CD14-positive monocyte (primary cell): ENCODE data around the gene TMEM243. TPM values are rescaled to one million over a fixed set of nuclear protein-coding genes. Genes with fewer than 3 reads are reported as not detected.

Experiments
- DNase-seq, 3 donors: peaks; one replicate each; pipeline ENCODE4 v3.0.0-alpha.2; 2011 to 2022
- H2AFZ ChIP-seq: 2 replicates; pipeline ENCODE4 v1.6.0; 2012; ENCODE audit warnings: mild to moderate bottlenecking, low read depth, low read length, inconsistent platforms; ENCODE audit not compliant: insufficient read depth, poor library complexity, severe bottlenecking
- H3K27ac ChIP-seq, 2 donors: 1 replicate in 1 of 2; 2 replicates in 1 of 2; pipeline ENCODE4 v1.5.1; 2012 to 2013; ENCODE audit warnings: low read length in 2 of 2, control low read depth in 1 of 2, inconsistent platforms in 1 of 2, low read depth in 1 of 2, mild to moderate bottlenecking in 1 of 2
- H3K27me3 ChIP-seq, 2 donors: one replicate each; pipeline versions ENCODE4 v1.6.0 to v1.6.1; 2011 to 2013; ENCODE audit warnings: low read length in 2 of 2; ENCODE audit not compliant: control insufficient read depth in 2 of 2, insufficient read depth in 2 of 2
- H3K36me3 ChIP-seq, 2 donors: replicated peaks in 1 of 2; 1 replicate in 1 of 2; 2 replicates in 1 of 2; pipeline versions ENCODE4 v1.5.1 to v1.6.1; 2012 to 2013; ENCODE audit warnings: low read length in 2 of 2, control low read depth in 1 of 2, inconsistent platforms in 1 of 2, mild to moderate bottlenecking in 1 of 2; ENCODE audit not compliant: insufficient read depth in 2 of 2, control insufficient read depth in 1 of 2
- H3K4me1 ChIP-seq, 2 donors: 1 replicate in 1 of 2; 2 replicates in 1 of 2; pipeline versions ENCODE4 v1.5.1 to v1.6.1; 2012 to 2013; ENCODE audit warnings: low read length in 2 of 2, control low read depth in 1 of 2, inconsistent platforms in 1 of 2, mild to moderate bottlenecking in 1 of 2, moderate library complexity in 1 of 2; ENCODE audit not compliant: insufficient read depth in 2 of 2, control insufficient read depth in 1 of 2
- H3K4me2 ChIP-seq: replicated peaks from 2 replicates; pipeline ENCODE3; 2012; ENCODE audit warnings: low read length, moderate library complexity, mild to moderate bottlenecking; ENCODE audit not compliant: poor library complexity, severe bottlenecking; ENCODE audit errors: extremely low read depth
- H3K4me3 ChIP-seq, 3 experiments: fragments of 200-600 bp in 1 of 3; sonication (generic) in 1 of 3; replicated peaks in 1 of 3; 1 replicate in 2 of 3; 2 replicates in 1 of 3; pipeline ENCODE4 v1.5.1; 2011 to 2013; ENCODE audit warnings: low read length in 3 of 3, mild to moderate bottlenecking in 3 of 3, control low read depth in 2 of 3, low read depth in 2 of 3, inconsistent platforms in 1 of 3, moderate library complexity in 1 of 3
- H3K79me2 ChIP-seq: 2 replicates; pipeline ENCODE4 v1.6.0; 2012; ENCODE audit warnings: mild to moderate bottlenecking, control low read depth, inconsistent platforms, low read length, moderate library complexity; ENCODE audit not compliant: insufficient read depth
- H3K9ac ChIP-seq: 2 replicates; pipeline ENCODE4 v1.6.0; 2017; ENCODE audit warnings: low read length, mild to moderate bottlenecking; ENCODE audit not compliant: insufficient read depth, poor library complexity, severe bottlenecking
- H3K9me3 ChIP-seq, 2 donors: replicated peaks in 1 of 2; 1 replicate in 1 of 2; 2 replicates in 1 of 2; pipeline versions ENCODE4 v1.5.1 to v1.6.1; 2012 to 2013; ENCODE audit warnings: low read length in 2 of 2, control low read depth in 1 of 2; ENCODE audit not compliant: control insufficient read depth in 1 of 2, insufficient read depth in 1 of 2
- H4K20me1 ChIP-seq: 2 replicates; pipeline ENCODE4 v1.6.0; 2012; ENCODE audit warnings: mild to moderate bottlenecking, low read length, control low read depth, moderate library complexity; ENCODE audit not compliant: insufficient read depth
- H3K27ac Mint-ChIP-seq, 7 donors: one replicate each; pipeline ENCODE4 v1.8.0; 2020; ENCODE audit warnings: mild to moderate bottlenecking in 7 of 7, mixed read lengths in 7 of 7, moderate library complexity in 6 of 7, inconsistent platforms in 2 of 7
- H3K27me3 Mint-ChIP-seq, 3 donors: one replicate each; pipeline ENCODE4 v1.8.0; 2021 to 2022; ENCODE audit warnings: low read depth in 3 of 3, mild to moderate bottlenecking in 3 of 3, mixed read lengths in 3 of 3, moderate library complexity in 3 of 3, inconsistent platforms in 1 of 3
- H3K36me3 Mint-ChIP-seq, 2 donors: one replicate each; pipeline ENCODE4 v1.8.0; 2020; ENCODE audit warnings: mixed read lengths in 2 of 2, inconsistent platforms in 1 of 2, mild to moderate bottlenecking in 1 of 2
- H3K4me1 Mint-ChIP-seq: one replicate; pipeline ENCODE4 v1.8.0; 2020; ENCODE audit warnings: mild to moderate bottlenecking, mixed read lengths
- H3K4me3 Mint-ChIP-seq, 2 donors: one replicate each; pipeline ENCODE4 v1.8.0; 2020; ENCODE audit warnings: mild to moderate bottlenecking in 2 of 2, mixed read lengths in 2 of 2, moderate library complexity in 1 of 2
- H3K9me3 Mint-ChIP-seq, 7 donors: one replicate each; pipeline ENCODE4 v1.8.0; 2020 to 2022; ENCODE audit warnings: mixed read lengths in 7 of 7, mild to moderate bottlenecking in 6 of 7, moderate library complexity in 6 of 7, inconsistent platforms in 2 of 7
- CTCF ChIP-seq: fragments of 200-600 bp; IDR thresholded peaks from one replicate; pipeline ENCODE4 v1.8.0; 2022; ENCODE audit warnings: antibody characterized with exemption, mild to moderate bottlenecking
- WGBS: methylation state at CpG from one replicate; pipeline ENCODE4 v1.1.5; 2013; ENCODE audit warnings: missing lambda C conversion rate; ENCODE audit not compliant: insufficient coverage; 5-methylcytosine and 5-hydroxymethylcytosine counted together
- intact Hi-C, 2 donors: fragments of 100-400 bp; cut with micrococcal nuclease; formaldehyde crosslinking; loops; one replicate each; pipeline versions ENCODE4 v1.15.0 to v1.15.1; 2023
- polyA plus RNA-seq, 3 donors: library from polyadenylated mRNA; depleted of rRNA in 1 of 3; unstranded in 2 of 3; stranded (reverse) in 1 of 3; fragments of 300-500 nt in 2 of 3; fragments of >200 nt in 1 of 3; fragmentation: Illumina TruSeq in 2 of 3; gene quantifications; 1 replicate in 2 of 3; 2 replicates in 1 of 3; pipeline ENCODE4 v1.2.3, GENCODE V29; 2012 to 2021

TMEM243 gene
- polyA plus RNA-seq, 3 donors = 24.9 to 43.8 (median 30.8) TPM

GRCh38 chr7:87154569-87154968 is 65.0 kb downstream of the TMEM243 start:
- Mint-ChIP-seq H3K27ac (peak overlapping the region in 2 of 7 donors; percentile 6 to 43), H3K27me3 (peaks cover 0 to 2% (median 0%) of the 10 kb centered on the region in 3 donors), H3K9me3 (no peaks in the 10 kb centered on the region), H3K36me3 (peaks cover 6 to 7% of the 10 kb centered on the region in 2 donors), H3K4me3 (no peak overlapping the region), H3K4me1 (peaks cover 33% of the 10 kb centered on the region)
- H3K4me1 ChIP-seq = peaks cover 17 to 27% of the 10 kb centered on the region in 2 donors
- H3K36me3 ChIP-seq = peaks cover 2 to 13% of the 10 kb centered on the region in 2 donors
- intact Hi-C loops = loop anchor here (10.0 kb wide), 2 partner anchors 60 to 720 kb away; partner anchors contain the start of genes TMEM243 (in 2 of the 2), DBF4 (in 1 of the 2) and SLC25A40 (in 1 of the 2)
- H3K27ac ChIP-seq = peak overlapping the region in 1 of 2 donors; percentile 98
- 50% methylated on average over 1 of the region's 3 CpGs for WGBS
- H3K4me3 ChIP-seq = peak overlapping the region in 1 of 3 experiments; percentile 93
- H3K9me3 ChIP-seq = no peaks in the 10 kb centered on the region
- peaks cover 51% of the 10 kb centered on the region for H4K20me1 ChIP-seq
- peak overlapping the region; percentile 74 for H3K4me2 ChIP-seq
- no peak for TF ChIP-seq CTCF
- no peak overlapping the region for H3K9ac ChIP-seq
- H3K27me3 ChIP-seq = no peaks in the 10 kb centered on the region
- no peak overlapping the region for H2AFZ ChIP-seq
- peaks cover 68% of the 10 kb centered on the region for H3K79me2 ChIP-seq
- no peak for DNase-seq

- Mint-ChIP-seq H3K9me3 (no peaks in the 10 kb centered on the region), H3K27ac (peak overlapping the region in 3 of 7 donors; percentile 6 to 100 (median 43)), H3K36me3 (peaks cover 6 to 7% of the 10 kb centered on the region in 2 donors), H3K4me1 (peaks cover 33% of the 10 kb centered on the region), H3K4me3 (no peak overlapping the region), H3K27me3 (peaks cover 0 to 2% (median 0%) of the 10 kb centered on the region in 3 donors)
- TF ChIP-seq CTCF = no peak
- no peak overlapping the region for H2AFZ ChIP-seq
- peaks cover 47% of the 10 kb centered on the region for H4K20me1 ChIP-seq
- H3K27me3 ChIP-seq = no peaks in the 10 kb centered on the region
- H3K9me3 ChIP-seq = no peaks in the 10 kb centered on the region
- H3K4me3 ChIP-seq = peak overlapping the region in 1 of 3 experiments; percentile 93
- no CpG with 5 or more reads among the region's 2 CpGs for WGBS
- peaks cover 64% of the 10 kb centered on the region for H3K79me2 ChIP-seq
- H3K4me2 ChIP-seq = peak overlapping the region; percentile 74
- peaks cover 17 to 27% of the 10 kb centered on the region in 2 donors for H3K4me1 ChIP-seq
- H3K27ac ChIP-seq = peak overlapping the region in 1 of 2 donors; percentile 98
- intact Hi-C loops = loop anchor here (10.0 kb wide), 2 partner anchors 61 to 721 kb away; partner anchors contain the start of genes TMEM243 (in 2 of the 2), DBF4 (in 1 of the 2) and SLC25A40 (in 1 of the 2)
- no peak for DNase-seq
- peaks cover 2 to 9% of the 10 kb centered on the region in 2 donors for H3K36me3 ChIP-seq
- H3K9ac ChIP-seq = no peak overlapping the region
Observed at GRCh38 chr7:87154166-87154565, 65.4 kb downstream of the TMEM243 start.
